AG09309 (cell line): ENCODE data around the gene PGAP2.

ENCODE experiments used
- DNase-seq: peaks from one replicate; pipeline ENCODE4 v3.0.0-alpha.2; 2010; ENCODE audit warnings: low read depth
- H3K4me3 ChIP-seq: 2 replicates; pipeline ENCODE4 v1.5.1; 2011; ENCODE audit warnings: mild to moderate bottlenecking, low read depth, low read length, moderate library complexity; ENCODE audit not compliant: control insufficient read depth
- CTCF ChIP-seq: IDR thresholded peaks from 2 replicates; pipeline ENCODE4 v1.5.1; 2011; ENCODE audit warnings: mild to moderate bottlenecking, low read depth, low read length, inconsistent platforms; ENCODE audit not compliant: insufficient read depth, control insufficient read depth; ENCODE audit errors: missing control alignments

Gene PGAP2

GRCh38 chr11:3865388-3866193 lies 57.2 kb downstream of the PGAP2 start:
- H3K4me3 ChIP-seq: no peak overlapping the region
- TF ChIP-seq CTCF: no peak
- peak; percentile 29 for DNase-seq

GRCh38 chr11:3866206-3866605 lies 57.8 kb downstream of the PGAP2 start:
- no peak for TF ChIP-seq CTCF
- no peak for DNase-seq
- H3K4me3 ChIP-seq: no peak overlapping the region

- no peak overlapping the region for H3K4me3 ChIP-seq
- TF ChIP-seq CTCF: no peak
- no peak for DNase-seq
Observed at GRCh38 chr11:3866836-3867208, 58.5 kb downstream of the PGAP2 start.

- no peak for TF ChIP-seq CTCF
- no peak for DNase-seq
- H3K4me3 ChIP-seq: no peak overlapping the region
Observed at GRCh38 chr11:3867209-3868091, 59.1 kb downstream of the PGAP2 start.

GRCh38 chr11:3873712-3874349 lies 65.5 kb downstream of the PGAP2 start:
- no peak overlapping the region for H3K4me3 ChIP-seq
- no peak for DNase-seq
- no peak for TF ChIP-seq CTCF
